Cardiac fibroblast (primary cell): ENCODE data around the gene CCR9.

Source experiments
- DNase-seq, 2 donors: peaks; one replicate each; pipeline versions ENCODE4 v3.0.0 to v3.0.0-alpha.2; 2010; ENCODE audit warnings: low read depth in 2 of 2
- H3K4me3 ChIP-seq, 2 donors: replicated peaks in 1 of 2; 1 replicate in 1 of 2; 2 replicates in 1 of 2; pipeline ENCODE4 v1.5.1; 2011; ENCODE audit warnings: low read depth in 2 of 2, low read length in 2 of 2, mild to moderate bottlenecking in 2 of 2, moderate library complexity in 1 of 2
- CTCF ChIP-seq: IDR thresholded peaks from one replicate; pipeline ENCODE4 v1.5.1; 2011; ENCODE audit warnings: low read depth, mild to moderate bottlenecking, low read length, inconsistent platforms

The CCR9 gene

GRCh38 chr3:45881078-45882022, 5.0 kb upstream of the CCR9 start:
- no peak for TF ChIP-seq CTCF
- no peak overlapping the region for H3K4me3 ChIP-seq
- peak; percentile 14 to 31 for DNase-seq

GRCh38 chr3:45884368-45885201, 1.8 kb upstream of the CCR9 start:
- H3K4me3 ChIP-seq: no peak overlapping the region
- no peak for DNase-seq
- TF ChIP-seq CTCF: no peak

GRCh38 chr3:45887285-45887684, 942 bp downstream of the CCR9 start:
- no peak overlapping the region for H3K4me3 ChIP-seq
- no peak for DNase-seq
- TF ChIP-seq CTCF: no peak

- TF ChIP-seq CTCF: no peak
- no peak overlapping the region for H3K4me3 ChIP-seq
- no peak for DNase-seq
Measured at GRCh38 chr3:45887759-45888511, 1.6 kb downstream of the CCR9 start.

- DNase-seq: no peak
- H3K4me3 ChIP-seq: no peak overlapping the region
- no peak for TF ChIP-seq CTCF
Measured at GRCh38 chr3:45889337-45889736, 3.0 kb downstream of the CCR9 start.

GRCh38 chr3:45890405-45890804, 4.1 kb downstream of the CCR9 start:
- no peak for TF ChIP-seq CTCF
- H3K4me3 ChIP-seq: no peak overlapping the region
- DNase-seq: no peak
